ENCODE measurements around the gene KIF23.

KIF23 gene

DNA sequence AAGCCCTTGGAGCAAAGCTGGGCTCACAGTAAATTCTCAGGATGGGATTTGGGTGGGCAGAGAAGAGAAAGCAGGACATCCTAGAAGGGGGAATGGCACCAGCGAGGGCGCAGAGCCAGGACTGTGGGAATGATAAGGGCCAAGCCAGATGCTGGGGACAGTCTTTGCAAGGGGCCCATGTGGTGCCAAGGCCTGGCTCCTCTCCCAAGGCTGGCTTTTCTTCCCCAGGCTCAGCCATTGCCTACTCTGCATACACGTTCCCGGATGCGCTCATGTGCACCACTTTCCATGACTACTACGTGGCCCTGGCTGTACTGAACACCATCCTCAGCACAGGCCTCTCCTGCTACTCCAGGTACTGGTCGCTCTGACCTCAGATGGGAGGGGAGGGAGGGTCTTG lies 24.7 kb upstream of the KIF23 start:
- TF ChIP-seq, protein P1, sequence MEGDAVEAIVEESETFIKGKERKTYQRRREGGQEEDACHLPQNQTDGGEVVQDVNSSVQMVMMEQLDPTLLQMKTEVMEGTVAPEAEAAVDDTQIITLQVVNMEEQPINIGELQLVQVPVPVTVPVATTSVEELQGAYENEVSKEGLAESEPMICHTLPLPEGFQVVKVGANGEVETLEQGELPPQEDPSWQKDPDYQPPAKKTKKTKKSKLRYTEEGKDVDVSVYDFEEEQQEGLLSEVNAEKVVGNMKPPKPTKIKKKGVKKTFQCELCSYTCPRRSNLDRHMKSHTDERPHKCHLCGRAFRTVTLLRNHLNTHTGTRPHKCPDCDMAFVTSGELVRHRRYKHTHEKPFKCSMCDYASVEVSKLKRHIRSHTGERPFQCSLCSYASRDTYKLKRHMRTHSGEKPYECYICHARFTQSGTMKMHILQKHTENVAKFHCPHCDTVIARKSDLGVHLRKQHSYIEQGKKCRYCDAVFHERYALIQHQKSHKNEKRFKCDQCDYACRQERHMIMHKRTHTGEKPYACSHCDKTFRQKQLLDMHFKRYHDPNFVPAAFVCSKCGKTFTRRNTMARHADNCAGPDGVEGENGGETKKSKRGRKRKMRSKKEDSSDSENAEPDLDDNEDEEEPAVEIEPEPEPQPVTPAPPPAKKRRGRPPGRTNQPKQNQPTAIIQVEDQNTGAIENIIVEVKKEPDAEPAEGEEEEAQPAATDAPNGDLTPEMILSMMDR (IDR thresholded peaks at IDR 0.05; ENCODE audit: low read depth, low read length), result no peak

DNA sequence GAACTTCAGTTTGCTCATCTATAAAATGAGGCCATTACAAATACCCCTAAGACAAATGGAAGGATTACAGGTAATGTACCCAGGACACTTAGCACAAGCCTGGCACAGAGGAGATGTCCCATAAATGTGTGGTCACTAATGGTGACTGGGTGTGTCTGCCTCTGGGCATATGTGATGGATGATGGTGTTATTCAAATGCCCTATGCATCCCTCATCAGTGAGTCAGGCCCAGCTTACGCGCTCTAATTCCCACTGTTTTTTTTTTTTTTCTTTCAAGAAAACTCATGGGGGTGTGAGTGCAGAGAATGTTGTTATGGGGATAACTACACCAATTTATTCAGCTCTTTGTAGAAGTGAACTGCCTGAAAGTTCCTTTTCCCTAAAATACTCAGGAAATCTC lies 23.6 kb upstream of the KIF23 start:
- H3K4me3 ChIP-seq (ENCODE audit: low read depth, low read length), result no peak overlapping the region
- TF ChIP-seq, protein P1 (IDR thresholded peaks at IDR 0.05; ENCODE audit: low read depth, low read length), result no peak

More for the DNA sequence above, 24.7 kb upstream of the KIF23 start:
- no peak overlapping the region for H3K4me3 ChIP-seq (ENCODE audit: low read depth, low read length)

DNA sequence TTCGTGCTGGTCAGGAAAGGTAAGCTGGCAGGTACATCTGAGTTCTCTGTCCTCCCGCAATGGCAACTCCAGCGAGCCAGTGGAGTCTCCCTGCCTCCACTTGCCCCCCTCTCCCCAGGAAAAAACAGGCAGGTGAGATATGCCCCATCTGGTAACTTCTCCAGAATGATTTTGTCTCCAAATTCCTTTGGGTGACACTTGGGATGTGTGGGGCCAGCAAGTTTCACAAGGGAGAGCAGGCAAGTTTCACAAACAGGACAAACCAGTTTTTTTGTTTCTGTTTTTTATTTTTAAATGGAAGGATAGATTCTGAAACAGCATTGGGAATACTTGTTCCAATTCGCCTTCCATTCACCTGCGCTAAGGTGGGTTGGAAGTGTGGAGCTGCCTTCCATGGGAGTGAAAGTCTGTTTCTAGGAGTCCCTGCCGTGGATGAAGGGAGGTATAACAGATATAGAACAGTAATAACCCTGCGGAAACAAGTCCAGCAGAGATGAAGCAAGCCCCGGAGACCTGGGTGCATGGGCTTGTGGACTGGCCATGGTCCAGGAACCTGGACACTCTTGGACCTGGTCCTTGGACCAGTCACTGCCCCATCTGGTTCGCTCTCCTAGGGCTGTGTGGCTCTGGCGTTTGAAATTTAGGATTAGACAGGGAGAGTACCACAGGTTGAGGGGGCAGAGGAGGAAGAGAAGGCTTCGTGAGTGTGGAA lies 22.9 kb upstream of the KIF23 start:
- TF ChIP-seq, protein P1 (IDR thresholded peaks at IDR 0.05; ENCODE audit: low read depth, low read length), result no peak

DNA sequence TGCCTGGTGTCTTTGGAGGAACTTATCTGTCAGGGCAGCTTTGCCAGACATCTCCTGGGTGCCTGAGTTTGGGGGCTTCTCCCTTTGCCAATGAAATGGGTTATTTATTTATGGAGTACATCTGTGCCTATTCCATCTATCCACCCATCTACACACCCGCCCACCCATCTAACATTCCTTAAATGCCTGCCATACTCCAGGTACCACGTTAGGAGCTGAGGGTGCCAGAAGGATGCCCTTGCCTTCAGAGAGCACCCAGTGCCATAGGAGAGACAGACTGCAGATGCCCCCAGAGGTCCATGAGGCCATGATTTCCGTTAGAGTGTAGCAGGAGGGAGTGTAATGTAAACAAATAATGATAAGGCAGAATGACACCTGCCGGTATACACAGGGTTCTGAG lies 21.8 kb upstream of the KIF23 start:
- H3K4me3 ChIP-seq (ENCODE audit: low read depth, low read length), result no peak overlapping the region
- TF ChIP-seq, protein P1 (IDR thresholded peaks at IDR 0.05; ENCODE audit: low read depth, low read length), result no peak

More for the DNA sequence above, 22.9 kb upstream of the KIF23 start:
- H3K4me3 ChIP-seq (ENCODE audit: low read depth, low read length), result no peak overlapping the region

DNA sequence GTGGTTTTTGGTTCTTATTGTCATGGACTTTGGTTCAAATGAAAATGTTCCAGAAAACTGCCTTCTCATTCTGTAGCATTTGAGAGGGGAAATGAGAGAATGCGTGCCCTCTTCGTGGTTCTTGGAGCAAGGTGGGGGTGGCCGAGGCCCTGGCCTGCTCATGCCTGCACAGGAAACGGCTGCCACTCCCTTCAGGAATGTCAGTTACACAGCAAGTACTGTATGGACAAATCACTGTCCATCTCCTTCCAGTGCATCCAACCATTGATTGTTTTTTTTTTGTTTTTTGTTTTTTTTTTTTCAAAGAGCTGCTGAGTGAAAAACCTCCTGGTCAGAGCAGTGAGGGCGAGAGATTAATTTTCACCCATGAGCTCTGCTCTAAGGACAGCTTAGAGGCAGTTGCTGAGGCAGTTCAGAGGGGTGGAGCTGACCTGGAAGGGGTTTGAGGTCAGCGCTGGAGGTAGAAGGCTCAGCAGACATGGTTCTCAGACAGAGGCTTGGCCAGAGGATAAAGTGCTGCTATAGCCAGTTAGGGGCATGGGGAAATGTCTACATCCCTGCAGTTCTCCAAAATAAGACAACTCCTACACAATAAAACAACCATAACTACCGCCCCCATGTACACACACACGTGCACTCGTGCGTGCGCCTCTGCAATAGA lies 20.2 kb upstream of the KIF23 start:
- no peak overlapping the region for H3K4me3 ChIP-seq (ENCODE audit: low read depth, low read length)
- TF ChIP-seq, protein P1 (IDR thresholded peaks at IDR 0.05; ENCODE audit: low read depth, low read length), result no peak

DNA sequence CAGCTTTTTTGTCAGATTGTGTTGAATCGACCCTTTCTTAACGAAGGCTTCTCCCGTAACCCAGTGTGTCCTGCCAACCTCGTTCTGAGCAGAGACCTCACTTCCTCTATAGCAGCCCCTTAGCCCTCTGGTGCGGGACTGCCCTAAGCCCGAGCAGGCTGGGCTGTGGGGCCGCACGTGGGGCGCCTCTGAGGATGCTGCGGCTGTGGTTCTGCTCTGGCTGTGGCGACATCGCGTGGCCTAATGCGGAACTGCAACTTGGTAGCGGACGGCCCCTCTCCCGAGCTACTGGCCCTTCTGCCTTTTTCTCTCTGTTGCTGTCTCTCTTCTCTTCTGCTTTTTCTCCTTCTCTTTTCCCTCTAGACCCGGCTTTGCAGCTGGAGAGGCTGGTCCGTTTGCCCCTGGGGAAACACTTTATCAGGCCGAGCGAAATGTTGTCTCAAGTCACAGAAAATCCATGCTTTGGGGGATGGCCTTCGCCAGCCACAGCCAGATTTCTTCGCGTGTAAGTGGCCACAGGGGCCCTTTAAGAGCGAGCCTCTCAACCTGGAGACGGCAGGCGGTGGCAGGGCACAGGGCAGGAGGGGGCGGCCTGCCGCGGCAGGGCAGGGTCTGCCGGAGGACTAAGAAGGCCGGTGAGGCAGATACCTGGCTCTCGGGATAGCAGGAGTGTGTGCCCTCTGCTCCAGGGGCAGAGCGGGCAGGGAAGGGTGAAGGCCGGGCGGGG lies 19.4 kb upstream of the KIF23 start:
- H3K4me3 ChIP-seq (ENCODE audit: low read depth, low read length), result no peak overlapping the region

More for the DNA sequence above, 19.4 kb upstream of the KIF23 start:
- TF ChIP-seq, protein P1 (IDR thresholded peaks at IDR 0.05; ENCODE audit: low read depth, low read length), result peak; percentile 81
